Stimulated activated CD4-positive, alpha-beta T cell treated with anti-CD3 and anti-CD28 coated beads, Interleukin-2, amount 100 ng/mL, for 24 hours (primary cell): Measurements from ENCODE around the gene P4HTM.
A peak's percentile ranks its signal among the peaks of the same experiment; 100 is the strongest.
"Not testable (repeated sequence)": the region's sequence is repeated elsewhere in the genome, so short reads cannot be mapped to it uniquely, and the experiment has no call there.

Experiments
- DNase-seq, 2 donors: peaks; one replicate each; pipeline ENCODE4 v3.0.0-alpha.2; 2020

The P4HTM gene

DNA sequence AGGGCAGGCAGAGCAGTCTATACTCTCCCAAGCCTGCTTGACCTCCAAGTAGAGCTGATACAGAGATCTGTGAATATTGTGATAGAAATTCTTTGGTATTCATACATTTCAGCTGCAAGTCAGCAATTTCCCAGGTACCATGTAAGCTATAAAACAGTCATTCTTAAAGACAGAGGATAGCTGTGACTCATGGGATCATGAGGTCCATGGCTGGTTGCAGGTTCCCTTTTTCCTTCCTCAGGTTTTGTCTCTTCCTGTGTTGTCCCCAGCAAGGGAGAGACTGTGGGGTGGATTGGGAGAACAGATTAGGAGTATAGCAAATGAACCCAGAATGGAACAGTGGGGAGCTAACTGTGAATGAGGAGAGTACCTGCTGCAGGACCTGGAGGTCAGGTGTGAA is 5.4 kb upstream of the P4HTM start:
- DNase-seq, result no peak

DNA sequence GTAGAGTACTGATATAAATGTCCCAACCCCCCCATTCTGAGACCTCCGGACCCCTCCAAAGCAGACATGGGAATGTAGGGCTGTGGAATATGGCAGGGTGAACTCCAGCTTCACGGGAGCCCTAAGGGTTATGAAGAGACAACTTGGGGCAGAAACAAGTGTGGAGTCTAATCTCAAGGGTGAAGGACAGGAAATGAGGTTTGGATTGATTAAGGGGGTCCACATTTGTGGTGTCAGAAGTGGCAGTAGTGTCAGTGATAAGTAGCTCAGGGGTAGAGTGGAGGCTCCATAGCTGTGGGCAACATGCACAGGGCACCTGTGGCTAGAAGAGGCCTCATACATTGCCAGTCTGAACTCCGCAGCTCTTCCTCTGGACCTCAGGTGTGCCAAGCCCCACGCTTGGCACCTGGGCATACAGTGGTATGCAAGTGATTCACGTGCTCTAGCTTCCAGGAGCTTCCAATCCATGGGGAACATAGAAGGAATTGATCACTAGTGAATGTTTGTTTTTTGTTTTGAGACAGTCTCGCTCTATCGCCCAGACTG is 4.1 kb upstream of the P4HTM start:
- DNase-seq, result no peak

DNA sequence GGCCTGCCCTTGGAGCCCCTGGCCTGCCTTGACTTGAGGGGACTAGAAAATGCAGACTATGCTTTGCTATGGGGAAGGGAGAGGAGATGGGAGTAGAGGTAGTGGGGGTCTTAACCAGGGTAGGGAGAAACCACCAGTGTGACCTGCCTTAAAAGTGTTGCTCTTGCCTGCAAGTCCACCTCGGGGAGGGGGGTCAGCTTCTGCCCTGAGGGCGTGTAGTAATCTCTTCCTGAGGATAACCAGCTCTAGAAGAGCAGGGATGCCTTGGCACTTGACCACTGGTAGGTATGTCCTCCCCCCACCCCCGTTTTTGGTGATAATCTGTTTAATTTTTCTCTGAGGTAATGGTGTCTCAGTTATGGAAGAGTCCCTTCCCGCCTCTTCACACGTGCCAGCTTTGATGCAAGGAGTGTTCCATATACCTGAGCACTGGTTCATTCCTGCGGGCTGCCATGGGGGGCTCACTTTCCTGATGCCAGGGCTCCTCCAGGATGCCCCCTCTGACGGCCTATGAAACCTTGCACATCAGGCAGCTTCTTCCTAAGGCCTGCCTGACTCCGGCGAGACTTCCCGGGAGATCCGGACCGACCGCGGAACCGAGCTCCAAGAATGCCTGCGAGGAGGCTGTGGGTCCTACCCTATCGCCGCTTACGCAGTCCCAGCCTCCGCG is 780 bp upstream of the P4HTM start:
- no peak for DNase-seq

DNA sequence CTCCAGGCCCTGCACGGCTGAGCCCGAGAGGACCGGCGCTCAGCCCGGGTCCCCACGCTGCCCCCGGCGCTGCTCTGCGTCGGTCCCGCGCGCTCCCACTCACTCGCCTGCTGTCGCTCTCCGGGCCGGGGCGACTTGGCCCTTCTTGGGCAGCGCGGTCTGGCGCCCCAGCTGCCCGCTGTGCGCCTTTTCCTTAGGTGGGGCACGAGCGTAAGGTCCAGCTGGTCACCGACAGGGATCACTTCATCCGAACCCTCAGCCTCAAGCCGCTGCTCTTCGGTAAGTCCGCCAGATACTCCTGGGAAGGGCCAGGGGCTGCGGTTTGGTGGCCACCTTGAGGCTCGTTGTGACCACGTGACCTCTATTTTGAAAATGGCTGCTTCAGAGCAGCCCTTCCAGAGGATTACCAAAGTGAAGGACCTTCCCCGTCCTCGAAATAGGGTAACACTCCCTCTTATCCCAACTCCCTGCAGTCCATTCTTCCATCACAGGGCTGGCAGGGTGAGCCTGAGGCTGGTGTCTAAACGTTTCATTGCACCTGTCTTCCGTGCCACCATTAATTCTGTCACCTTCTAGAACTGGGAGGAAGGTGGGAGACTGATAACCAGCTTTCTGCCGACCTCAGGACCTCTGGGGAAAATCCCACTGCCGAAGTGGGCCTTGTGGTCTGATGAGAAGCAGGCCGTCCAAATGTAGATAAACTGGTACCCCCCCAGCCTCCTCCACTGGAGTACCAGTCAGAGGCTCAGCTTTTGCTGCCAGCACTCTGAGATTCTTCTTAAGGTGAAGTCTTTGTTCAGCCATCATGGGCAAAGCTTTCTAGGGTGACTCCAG is 812 bp downstream of the P4HTM start:
- DNase-seq, result peak; percentile 44 to 49

DNA sequence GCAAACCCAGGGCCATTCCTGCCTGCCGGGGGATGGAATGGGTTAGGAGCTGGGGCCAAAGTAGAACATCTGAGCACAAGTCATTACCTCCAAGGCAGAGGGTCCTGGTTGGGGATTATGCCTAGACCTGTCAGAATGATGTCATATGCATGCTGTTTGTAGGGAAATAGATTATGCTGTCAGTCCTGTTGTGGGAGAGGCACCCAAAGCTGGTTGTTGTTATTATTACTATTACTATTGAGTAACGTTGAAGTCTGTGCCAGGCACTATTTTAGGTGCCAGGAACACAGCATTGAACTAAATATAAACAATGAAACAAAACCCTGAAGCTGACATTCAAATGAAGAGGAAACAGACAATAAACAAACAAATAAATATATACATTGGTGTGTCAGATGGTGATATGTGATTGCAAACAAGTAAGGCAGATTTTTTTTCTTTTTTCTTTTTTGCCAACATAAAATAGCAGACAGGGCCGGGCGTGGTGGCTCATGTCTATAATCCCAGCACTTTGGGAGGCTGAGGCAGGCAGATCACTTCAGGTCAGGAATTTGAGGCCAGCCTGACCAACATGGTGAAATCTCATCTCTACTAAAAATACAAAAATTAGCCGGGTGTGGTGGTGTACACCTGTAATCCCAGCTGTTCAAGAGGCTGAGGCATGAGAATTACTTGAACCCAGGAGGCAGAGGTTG is 2.0 kb downstream of the P4HTM start:
- no peak for DNase-seq

DNA sequence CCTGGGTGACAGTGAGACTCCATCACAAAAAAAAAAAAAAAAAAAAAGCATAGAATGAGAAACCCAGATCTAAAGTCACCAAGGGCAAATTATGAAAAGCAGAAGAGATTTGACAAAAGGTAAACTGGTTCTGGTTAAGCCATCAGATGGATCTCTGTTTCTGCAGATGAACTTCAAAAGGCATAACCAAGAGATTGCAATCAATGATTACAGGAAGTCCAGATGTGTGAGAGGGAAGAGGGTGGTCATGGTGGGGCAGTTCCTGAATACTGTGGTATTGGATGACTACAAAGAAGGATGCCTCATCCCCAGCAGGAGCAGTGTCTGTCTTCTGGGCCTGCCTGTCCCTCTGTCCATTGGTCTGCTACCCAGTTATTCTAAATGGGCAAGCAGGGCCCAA is 3.8 kb downstream of the P4HTM start:
- no peak for DNase-seq

DNA sequence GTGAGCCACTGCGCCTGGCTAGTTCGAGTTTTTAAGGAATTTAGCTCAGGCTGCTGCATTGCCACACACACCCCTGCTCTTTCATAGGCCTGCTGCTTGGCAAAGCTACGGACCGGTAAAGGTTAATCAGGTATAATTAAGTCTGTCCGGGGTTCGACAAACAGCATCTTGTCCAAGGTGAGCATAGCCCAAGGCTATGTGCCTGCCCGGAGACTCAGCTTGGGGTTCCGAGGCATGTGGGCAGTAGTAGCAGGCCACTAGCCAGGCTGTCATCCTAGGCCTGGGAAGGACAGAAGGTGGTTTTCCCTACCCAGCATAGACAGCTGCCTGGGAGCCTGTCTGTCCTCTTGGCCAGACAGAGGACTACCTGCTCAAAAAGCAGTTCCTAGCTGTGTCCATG is 6.6 kb downstream of the P4HTM start:
- no peak for DNase-seq

DNA sequence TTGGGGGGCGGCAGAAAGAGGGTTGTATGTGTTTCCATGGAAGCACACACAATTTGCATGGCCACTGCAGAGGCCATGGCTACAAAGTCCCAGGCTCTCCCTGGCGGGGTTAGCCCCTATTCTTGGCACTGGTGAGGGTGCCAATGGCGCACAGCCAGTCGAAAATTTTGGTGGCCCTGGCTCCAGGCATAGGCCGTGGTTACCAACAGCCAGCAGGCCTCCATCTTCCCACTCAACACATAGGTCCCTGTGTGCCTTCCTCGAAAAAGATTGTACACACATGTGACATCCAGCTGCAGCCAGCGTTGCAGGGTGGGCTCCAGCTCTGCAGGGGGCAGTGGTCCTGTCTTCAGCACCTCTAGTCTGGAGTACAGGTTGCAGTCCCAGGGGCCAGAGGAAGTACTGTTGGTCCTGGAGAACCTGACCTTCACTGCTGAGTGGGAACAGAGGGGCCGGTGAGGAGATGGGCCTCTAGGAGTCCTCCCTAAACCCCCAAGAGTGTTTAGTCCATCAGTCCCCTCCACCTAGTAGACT is 7.1 kb downstream of the P4HTM start:
- no peak for DNase-seq

DNA sequence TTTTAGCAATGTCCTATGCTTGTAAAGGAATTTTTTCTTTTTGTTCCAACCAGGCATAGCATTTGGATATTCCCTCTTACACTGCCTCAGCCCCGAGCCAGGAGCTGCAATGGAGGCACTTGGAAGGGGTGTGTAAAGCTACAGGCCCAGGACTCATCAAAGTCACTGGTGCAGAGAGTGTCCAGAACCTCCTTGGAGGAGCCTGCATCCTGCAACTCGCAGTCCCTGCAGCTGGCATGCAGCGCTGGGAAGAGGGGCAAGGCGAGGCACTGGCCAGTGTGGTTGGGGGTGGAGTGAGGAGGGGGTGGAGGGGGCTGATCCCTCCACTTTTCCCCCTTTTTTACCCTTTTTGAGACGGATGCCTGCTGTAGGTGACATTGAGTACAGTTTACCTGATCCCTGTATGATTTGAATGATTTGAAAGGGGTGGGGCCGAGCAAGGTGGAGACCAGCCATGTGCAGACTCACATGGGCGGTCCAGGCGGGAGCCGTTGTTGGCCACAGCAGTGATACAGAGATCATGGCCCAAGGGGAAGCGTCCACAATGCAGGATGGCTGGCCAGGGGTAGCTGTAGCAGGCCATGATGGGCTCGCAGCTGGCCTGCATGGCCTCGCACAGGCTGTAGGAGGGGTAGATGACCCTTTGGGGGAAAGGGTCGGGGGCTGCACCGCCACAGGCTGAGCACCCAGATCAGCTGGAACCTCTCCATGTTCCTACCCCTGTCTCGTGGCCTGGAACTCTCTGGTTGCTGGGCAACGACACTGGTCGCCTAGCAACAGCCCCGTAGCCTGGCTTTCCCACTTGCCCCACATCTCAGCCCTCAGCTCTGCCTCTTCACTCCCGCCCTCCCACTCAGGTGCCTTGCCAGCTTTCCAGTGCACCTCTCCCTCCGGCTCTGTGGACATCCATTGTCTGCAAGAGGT is 7.9 kb downstream of the P4HTM start:
- no peak for DNase-seq

DNA sequence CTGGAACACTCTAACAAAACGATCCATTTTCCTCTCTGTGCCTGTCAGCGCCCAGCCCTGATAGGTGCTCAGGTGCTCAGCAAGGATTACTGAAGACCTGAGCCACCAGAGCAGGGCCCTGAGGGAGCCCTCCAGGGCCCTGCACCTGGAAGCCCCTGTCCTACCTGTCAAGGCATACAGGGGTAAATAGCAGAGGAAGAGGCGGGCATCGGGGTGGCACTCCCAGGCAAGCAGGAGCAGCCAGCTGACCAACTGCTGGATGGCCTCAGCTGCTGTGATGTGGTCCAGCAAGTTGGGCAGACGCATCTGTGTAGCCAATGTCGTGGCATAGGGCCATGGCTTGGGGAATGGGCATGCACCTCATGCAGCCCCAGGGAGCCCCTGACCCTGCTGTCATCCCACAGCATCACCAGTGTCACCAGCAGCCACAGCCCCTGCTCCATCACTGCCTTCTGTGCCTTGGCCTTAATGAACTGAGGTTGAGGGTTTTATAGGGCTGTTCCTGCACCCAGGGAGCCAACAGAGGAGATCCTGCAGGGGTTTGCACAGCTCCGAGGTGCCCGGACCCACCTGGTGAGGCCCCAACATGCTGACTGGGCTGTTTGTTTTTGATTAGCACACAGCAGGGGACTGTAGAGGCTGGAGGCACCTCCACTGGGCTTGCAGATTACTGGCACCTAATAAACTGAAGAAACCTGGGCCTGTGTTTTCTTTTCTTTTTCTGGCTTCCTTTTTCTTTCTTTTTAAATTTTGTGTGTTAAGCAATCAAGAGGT is 9.2 kb downstream of the P4HTM start:
- no peak for DNase-seq

DNA sequence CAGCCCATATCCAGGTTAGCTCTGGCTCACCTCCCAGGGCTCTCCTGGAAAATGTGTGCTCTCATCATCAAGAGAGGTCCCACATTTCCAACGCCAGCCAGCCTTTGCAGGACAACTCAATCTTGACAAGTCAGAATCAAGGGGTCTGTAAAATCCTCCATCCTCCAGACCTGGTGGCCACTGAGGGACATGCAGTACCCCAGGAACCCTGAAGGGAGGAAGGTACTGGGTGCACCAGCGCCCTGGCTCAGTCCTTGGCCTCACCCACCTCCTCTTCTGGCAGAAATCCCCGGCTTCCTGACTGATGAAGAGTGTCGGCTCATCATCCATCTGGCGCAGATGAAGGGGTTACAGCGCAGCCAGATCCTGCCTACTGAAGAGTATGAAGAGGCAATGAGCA is 11.1 kb downstream of the P4HTM start:
- DNase-seq, result no peak

DNA sequence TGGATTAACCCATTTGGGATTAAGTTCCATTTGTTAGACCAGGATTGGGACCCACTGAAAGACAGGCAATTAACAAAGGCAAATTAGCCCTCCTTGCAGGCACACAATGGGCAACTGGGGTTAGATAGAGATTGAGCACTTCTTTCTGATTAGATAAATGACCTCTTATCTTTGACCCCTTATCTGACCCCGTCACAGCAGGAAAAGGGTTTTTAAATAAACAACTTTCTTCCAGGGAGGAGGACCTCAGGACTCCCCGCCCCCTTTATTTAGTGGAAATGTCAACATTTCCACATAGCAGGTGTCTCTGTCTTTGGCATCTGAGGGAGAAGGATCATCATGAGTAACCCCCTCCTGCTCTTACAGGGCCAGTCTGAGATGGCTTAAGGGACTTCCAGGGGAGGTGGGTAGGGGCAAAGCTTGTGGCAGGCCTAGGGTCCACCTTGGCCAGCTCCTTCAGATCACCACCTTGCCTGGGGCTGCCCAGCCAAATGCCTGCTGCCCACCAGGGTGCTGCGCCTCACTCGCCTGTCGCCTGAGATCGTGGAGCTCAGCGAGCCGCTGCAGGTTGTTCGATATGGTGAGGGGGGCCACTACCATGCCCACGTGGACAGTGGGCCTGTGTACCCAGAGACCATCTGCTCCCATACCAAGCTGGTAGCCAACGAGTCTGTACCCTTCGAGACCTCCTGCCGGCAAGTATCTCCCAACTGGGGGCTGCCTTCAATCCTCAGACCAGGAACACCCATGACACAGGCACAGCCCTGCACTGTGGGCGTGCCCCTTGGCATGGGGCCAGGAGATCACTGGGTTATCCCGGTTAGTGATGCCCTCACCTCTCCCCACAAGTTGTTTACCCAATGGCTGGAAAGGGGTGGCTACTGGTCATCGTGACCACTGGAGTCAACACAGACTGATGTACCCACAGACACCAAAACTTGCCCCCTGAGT is 14.6 kb downstream of the P4HTM start:
- DNase-seq, result no peak

DNA sequence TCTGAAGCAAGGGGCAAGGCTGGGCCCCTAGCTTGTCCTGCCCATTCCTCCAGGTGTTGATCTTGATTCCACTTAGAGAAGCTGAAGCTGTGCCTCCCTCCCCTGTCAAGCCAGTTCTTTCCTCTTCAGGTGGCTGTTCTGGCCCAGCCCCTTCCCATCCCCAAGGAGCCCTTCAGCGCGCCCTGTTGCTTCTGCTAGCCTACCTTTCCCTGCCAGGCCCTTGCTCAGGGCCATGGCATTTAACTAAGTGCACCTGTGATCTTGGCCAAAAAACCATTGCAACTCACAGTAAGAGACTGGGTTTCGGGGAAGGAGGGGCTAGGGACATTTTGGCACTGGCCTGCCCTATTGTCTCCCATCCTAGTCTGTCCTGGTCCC is 15.3 kb downstream of the P4HTM start:
- no peak for DNase-seq

DNA sequence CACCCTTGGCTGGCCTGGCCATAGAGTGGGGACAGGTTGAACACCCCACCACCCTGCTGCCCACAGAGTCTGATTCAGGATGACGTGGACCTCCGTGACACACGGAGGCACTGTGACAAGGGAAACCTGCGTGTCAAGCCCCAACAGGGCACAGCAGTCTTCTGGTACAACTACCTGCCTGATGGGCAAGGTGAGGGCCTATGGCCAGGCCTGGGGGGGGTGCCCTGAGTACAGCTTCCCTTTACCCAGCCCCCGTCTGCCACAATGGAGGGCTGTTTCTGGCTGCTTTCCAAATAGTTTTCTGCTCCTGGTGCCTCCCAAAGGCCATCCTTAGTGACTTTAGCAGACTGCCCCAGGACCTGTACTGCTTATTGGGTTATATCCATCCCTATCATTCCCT is 16.0 kb downstream of the P4HTM start:
- no peak for DNase-seq

DNA sequence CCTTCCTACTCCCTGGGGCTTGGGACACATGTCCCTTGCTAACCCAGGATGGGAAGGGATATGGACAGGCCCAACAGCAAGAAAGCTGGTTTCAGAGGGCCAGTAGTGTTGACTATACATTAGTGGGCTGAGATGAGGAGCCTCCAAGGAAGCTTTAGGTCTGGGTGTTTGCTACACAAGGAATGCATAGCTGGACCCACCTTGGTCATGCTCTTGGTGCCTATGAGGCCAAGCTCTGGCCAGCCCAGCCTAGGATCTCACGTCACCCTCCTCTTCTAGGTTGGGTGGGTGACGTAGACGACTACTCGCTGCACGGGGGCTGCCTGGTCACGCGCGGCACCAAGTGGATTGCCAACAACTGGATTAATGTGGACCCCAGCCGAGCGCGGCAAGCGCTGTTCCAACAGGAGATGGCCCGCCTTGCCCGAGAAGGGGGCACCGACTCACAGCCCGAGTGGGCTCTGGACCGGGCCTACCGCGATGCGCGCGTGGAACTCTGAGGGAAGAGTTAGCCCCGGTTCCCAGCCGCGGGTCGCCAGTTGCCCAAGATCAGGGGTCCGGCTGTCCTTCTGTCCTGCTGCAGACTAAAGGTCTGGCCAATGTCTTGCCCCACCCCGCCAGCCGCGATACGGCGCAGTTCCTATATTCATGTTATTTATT is 16.5 kb downstream of the P4HTM start:
- no peak for DNase-seq

DNA sequence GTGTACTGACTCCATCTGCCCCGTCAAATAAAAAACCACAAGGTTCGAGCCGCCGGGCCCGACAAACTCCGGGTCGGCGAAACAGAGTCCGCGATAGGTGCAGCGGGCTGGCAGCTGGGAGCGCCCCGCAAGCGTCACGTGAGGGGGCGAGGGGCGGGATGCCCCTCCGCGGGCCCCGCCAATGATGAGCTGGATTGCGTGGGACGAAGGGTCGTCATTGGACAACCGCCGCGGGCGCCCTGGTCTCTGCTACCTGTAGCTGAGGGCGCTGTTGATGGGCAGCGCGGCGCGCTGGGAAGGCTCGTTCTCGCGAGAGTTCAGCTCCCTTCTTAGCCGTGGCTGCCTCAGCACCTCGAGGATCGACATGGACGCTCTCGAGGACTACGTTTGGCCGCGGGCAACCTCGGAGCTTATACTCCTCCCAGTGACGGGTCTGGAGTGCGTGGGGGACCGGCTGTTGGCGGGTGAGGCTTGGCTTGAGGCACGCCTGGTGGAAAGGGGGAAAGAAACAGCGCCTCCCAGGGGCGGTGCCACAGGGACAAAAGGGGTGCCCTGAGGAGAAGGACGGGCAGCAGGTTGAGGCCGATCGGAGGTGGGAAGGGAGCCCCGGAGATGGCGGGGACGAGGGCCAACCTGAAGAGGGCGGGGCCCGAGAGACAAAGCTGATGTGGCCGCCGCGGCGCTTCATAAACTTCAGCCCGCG is 17.2 kb downstream of the P4HTM start, which contains the start of gene WDR6:
TSS of gene WDR6 (plus strand) at position 324 of the 703 bp plus-strand sequence. CDS start at position 365, 41 bp downstream.
- peak; percentile 96 to 97 for DNase-seq

DNA sequence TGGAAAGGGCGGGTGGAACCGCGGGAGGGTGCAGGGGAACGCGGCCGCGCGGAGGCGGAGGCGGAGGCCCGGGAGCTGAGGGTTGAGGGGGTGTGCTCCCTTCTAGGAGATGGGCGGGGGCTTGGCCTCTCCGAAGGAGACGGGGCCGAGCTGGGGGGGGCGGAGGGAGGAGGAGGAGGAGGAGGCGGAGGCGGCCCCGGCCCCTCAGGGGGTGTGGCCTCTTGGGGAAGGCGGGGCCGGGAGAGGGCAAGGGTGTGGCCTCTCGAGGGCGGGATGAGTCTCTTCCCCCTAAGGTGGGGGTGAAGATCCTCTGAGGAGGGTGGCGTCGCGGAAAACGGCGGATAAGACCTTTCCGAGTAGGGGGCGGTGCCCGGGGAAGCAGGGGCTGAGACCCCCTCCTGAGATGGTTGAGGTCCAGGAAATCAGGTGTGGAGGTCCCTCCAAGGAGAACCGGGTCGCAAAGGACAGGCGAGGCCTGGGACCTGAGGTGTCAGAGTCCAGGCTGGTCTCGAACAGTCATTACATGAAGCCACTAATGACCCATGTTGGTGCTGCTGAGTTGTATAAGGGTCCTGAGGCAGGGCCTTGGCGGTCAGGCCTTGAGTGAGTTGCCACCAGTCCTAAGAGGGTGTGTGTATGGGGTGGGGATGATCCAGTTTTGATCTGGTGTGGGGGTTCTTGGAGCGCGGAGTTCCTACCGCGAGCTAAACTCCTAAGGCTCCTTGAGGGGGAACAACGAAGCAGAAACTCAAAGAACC is 17.9 kb downstream of the P4HTM start:
- DNase-seq, result peak; percentile 85 to 91

DNA sequence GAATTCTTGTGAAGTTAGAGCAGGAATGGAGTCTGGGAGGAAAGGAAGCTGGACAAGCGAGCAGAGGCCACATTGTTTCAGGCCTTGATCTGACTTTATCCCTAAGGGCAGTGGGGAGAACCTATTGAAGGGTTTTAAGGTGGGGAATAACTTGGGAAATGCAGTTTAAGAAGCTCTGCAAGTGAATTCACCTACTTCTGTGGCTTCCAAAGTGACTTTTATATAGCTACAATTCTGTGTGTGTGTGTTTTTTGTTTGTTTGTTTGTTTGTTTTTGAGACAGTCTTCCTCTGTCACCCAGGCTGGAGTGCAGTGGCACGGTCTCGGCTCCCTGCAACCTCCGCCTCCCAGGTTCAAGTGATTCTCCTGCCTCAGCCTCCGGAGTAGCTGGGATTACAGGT is 18.6 kb downstream of the P4HTM start:
- not testable (repeated sequence) for DNase-seq
